Activated CD8-positive, alpha-beta T cell treated with anti-CD3 and anti-CD28 coated beads, Interleukin-2, amount 10 ng/mL, durations not matched to agents 7 days and 5 days (primary cell): ENCODE measurements around the gene LHFPL6. TPM values are rescaled to one million over a fixed set of nuclear protein-coding genes. Genes with fewer than 3 reads are reported as not detected.

Source experiments
- ATAC-seq: fragments of 150-1000 bp; cut with Tn5 transposase; one replicate; pipeline ENCODE4 v1.10.0; 2021; ENCODE audit warnings: moderate library complexity
- CTCF ChIA-PET: fragments of 350-600 bp; sonication (Branson Sonifier 250); formaldehyde crosslinking; loops from one replicate; lab custom pipeline; 2021; ENCODE audit warnings: antibody characterized with exemption; lab: Charles Lee
- POLR2A ChIA-PET: fragments of 350-600 bp; sonication (Branson Sonifier 250); formaldehyde crosslinking; loops from one replicate; lab custom pipeline; 2021; ENCODE audit warnings: antibody characterized with exemption; lab: Charles Lee
- DNase-seq: peaks from one replicate; pipeline ENCODE4 v3.0.0-alpha.2; 2020
- H3K27ac Mint-ChIP-seq: one replicate; pipeline ENCODE4 v1.8.0; 2021; ENCODE audit warnings: mild to moderate bottlenecking, mixed read lengths
- H3K27me3 Mint-ChIP-seq: one replicate; pipeline ENCODE4 v1.8.0; 2021; ENCODE audit warnings: low read depth, mixed read lengths
- H3K36me3 Mint-ChIP-seq: one replicate; pipeline ENCODE4 v1.8.0; 2021; ENCODE audit warnings: low read depth, mixed read lengths
- H3K4me1 Mint-ChIP-seq: one replicate; pipeline ENCODE4 v1.8.0; 2021; ENCODE audit warnings: low read depth, mixed read lengths
- H3K4me3 Mint-ChIP-seq: one replicate; pipeline ENCODE4 v1.8.0; 2021; ENCODE audit warnings: mild to moderate bottlenecking, mixed read lengths
- H3K9me3 Mint-ChIP-seq: one replicate; pipeline ENCODE4 v1.8.0; 2022; ENCODE audit warnings: mixed read lengths; ENCODE audit not compliant: insufficient read depth
- total RNA-seq, 2 experiments: library from RNA; stranded (reverse); gene quantifications; one replicate each; pipeline ENCODE4 v1.2.3, GENCODE V29; 2021

The LHFPL6 gene
- total RNA-seq, 2 experiments from 2014 or later, result 0.13 TPM; not detected in 1

- ChIA-PET CTCF (interaction anchor here (1.1 kb wide), 1 partner anchor 13 kb away, joined by 3 read pairs; no protein-coding TSS in a partner anchor), POLR2A (no interaction called here)
- Mint-ChIP-seq H3K27me3 (peaks cover 2% of the 10 kb centered on the region), H3K36me3 (no peaks in the 10 kb centered on the region), H3K4me1 (no peaks in the 10 kb centered on the region), H3K27ac (no peak overlapping the region), H3K9me3 (no peaks in the 10 kb centered on the region), H3K4me3 (no peak overlapping the region)
- no peak for DNase-seq
- no peak for ATAC-seq
These were observed 217.8 kb downstream of the LHFPL6 start for GRCh38 chr13:39385154-39385553.

- Mint-ChIP-seq H3K4me3 (no peak overlapping the region), H3K4me1 (no peaks in the 10 kb centered on the region), H3K9me3 (no peaks in the 10 kb centered on the region), H3K36me3 (no peaks in the 10 kb centered on the region), H3K27me3 (peaks cover 3% of the 10 kb centered on the region), H3K27ac (no peak overlapping the region)
- CTCF ChIA-PET, result no interaction called here
- ATAC-seq (no peak), DNase-seq (no peak)
- POLR2A ChIA-PET, result no interaction called here
These were observed 221.5 kb downstream of the LHFPL6 start for GRCh38 chr13:39381456-39381855.

DNA sequence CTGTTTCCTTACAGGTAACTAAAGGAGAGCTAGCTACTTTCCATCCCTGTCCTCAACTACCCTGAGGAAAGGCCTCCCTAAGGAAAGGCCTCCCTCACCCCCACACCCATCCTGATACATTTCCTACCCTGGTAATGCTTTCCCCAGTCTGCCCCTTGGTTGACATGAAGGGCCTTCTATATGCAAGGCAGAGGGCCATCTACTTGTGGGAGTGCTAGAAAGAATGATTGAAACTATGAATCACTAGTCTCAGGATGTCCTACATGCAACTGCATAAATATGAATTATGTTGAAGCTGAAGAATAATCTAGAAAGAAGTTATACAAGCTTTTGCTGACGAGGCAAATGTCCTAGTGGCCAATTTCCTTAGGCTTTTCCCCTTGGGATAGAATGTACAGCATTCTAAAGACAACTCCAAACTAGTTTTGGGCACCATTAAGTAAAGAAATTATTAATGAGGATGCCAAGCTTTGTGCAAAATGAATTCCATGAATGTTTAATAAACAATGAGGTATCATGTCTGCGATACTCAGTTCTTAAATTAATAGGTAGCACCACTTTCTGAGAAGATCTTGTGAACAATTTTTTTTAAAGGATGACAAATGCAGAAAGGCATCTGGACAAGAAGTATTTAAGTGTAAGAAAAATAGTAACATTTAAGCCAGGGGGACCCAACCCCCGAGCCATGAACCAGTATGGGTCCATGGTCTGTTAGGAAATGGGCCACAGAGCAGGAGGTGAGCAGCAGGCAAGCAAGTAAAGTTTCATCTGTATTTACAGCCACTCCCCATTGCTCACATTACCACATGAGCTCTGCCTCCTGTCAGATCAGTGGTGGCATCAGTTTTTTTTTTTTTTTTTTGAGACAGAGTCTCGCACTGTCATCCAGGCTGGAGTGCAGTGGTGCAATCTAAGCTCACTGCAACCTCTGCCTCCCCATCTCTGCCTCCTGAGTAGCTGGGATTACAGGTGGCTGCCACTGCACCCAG, 223.0 kb downstream of the LHFPL6 start:
- no peaks in the 10 kb centered on the region for H3K36me3 Mint-ChIP-seq
- no peaks in the 10 kb centered on the region for H3K9me3 Mint-ChIP-seq
- DNase-seq (no peak), ATAC-seq (no peak)
- H3K4me3 Mint-ChIP-seq, result no peak overlapping the region
- ChIA-PET CTCF (no interaction called here), POLR2A (no interaction called here)
- peaks cover 3% of the 10 kb centered on the region for H3K27me3 Mint-ChIP-seq
- H3K27ac Mint-ChIP-seq, result no peak overlapping the region
- H3K4me1 Mint-ChIP-seq, result no peaks in the 10 kb centered on the region

DNA sequence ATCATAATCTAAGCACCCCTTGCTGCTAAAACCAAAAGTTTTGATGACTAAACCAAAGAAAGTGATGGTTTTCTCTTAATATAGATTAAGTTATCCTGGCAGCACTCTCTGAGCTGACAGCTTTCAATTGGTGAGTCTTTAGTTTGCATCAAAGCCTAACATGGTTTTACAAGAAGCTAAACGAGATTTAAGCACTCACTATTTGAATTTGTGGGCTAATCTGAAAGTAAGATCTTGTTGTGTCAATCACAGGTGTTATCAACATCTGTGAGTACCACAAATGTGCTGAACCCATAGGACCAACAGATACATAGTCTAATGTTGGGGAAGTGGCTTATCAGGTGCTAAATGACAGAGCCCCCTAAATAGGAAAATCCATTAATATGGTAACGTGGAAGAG, 223.9 kb downstream of the LHFPL6 start:
- ChIA-PET POLR2A (no interaction called here), CTCF (no interaction called here)
- Mint-ChIP-seq H3K27ac (no peak overlapping the region), H3K4me1 (no peaks in the 10 kb centered on the region), H3K4me3 (no peak overlapping the region), H3K36me3 (no peaks in the 10 kb centered on the region), H3K27me3 (peaks cover 3% of the 10 kb centered on the region), H3K9me3 (no peaks in the 10 kb centered on the region)
- ATAC-seq, result no peak
- DNase-seq, result no peak

- H3K4me3 Mint-ChIP-seq, result no peak overlapping the region
- no peak overlapping the region for H3K27ac Mint-ChIP-seq
- H3K36me3 Mint-ChIP-seq, result no peaks in the 10 kb centered on the region
- no peak for DNase-seq
- H3K9me3 Mint-ChIP-seq, result no peaks in the 10 kb centered on the region
- H3K4me1 Mint-ChIP-seq, result no peaks in the 10 kb centered on the region
- ChIA-PET CTCF (no interaction called here), POLR2A (no interaction called here)
- peaks cover 3% of the 10 kb centered on the region for H3K27me3 Mint-ChIP-seq
- no peak for ATAC-seq
These were observed 224.7 kb downstream of the LHFPL6 start for GRCh38 chr13:39378306-39378705.

- no peak overlapping the region for H3K4me3 Mint-ChIP-seq
- H3K9me3 Mint-ChIP-seq, result no peaks in the 10 kb centered on the region
- no peak overlapping the region for H3K27ac Mint-ChIP-seq
- ChIA-PET CTCF (no interaction called here), POLR2A (no interaction called here)
- no peaks in the 10 kb centered on the region for H3K4me1 Mint-ChIP-seq
- DNase-seq (no peak), ATAC-seq (no peak)
- no peaks in the 10 kb centered on the region for H3K36me3 Mint-ChIP-seq
- H3K27me3 Mint-ChIP-seq, result peaks cover 3% of the 10 kb centered on the region
These were observed 225.3 kb downstream of the LHFPL6 start for GRCh38 chr13:39377699-39378098.

- ChIA-PET POLR2A (no interaction called here), CTCF (no interaction called here)
- Mint-ChIP-seq H3K27ac (no peak overlapping the region), H3K4me1 (no peaks in the 10 kb centered on the region), H3K36me3 (no peaks in the 10 kb centered on the region), H3K27me3 (peaks cover 3% of the 10 kb centered on the region), H3K9me3 (no peaks in the 10 kb centered on the region), H3K4me3 (no peak overlapping the region)
- no peak for ATAC-seq
- no peak for DNase-seq
These were observed 226.9 kb downstream of the LHFPL6 start for GRCh38 chr13:39376076-39376475.

DNA sequence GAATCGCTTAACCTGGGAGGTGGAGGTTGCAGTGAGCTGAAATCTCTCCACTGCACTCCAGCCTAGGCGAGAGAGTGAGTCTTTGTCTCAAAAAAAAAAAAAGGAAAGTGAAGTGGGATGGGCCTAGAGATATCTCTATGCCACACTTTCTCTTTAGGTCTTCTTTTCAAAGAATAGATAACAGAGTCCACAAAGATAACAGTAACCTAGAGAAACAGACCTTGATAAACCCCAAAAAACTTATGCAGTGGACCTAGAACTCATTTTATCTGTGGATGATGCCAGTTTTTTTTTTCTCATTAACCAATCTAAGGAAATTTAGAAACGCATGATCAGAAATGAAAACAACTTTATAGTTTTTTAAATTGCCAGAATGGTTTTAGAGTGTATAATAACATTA, 227.4 kb downstream of the LHFPL6 start:
- H3K4me3 Mint-ChIP-seq, result no peak overlapping the region
- H3K4me1 Mint-ChIP-seq, result no peaks in the 10 kb centered on the region
- H3K27me3 Mint-ChIP-seq, result peaks cover 3% of the 10 kb centered on the region
- no peak for DNase-seq
- no peak for ATAC-seq
- ChIA-PET CTCF (no interaction called here), POLR2A (no interaction called here)
- H3K9me3 Mint-ChIP-seq, result no peaks in the 10 kb centered on the region
- no peaks in the 10 kb centered on the region for H3K36me3 Mint-ChIP-seq
- H3K27ac Mint-ChIP-seq, result no peak overlapping the region

- Mint-ChIP-seq H3K27me3 (peaks cover 3% of the 10 kb centered on the region), H3K36me3 (no peaks in the 10 kb centered on the region), H3K27ac (no peak overlapping the region), H3K4me1 (no peaks in the 10 kb centered on the region), H3K4me3 (no peak overlapping the region), H3K9me3 (no peaks in the 10 kb centered on the region)
- ChIA-PET CTCF (no interaction called here), POLR2A (no interaction called here)
- ATAC-seq (no peak), DNase-seq (no peak)
These were observed 228.2 kb downstream of the LHFPL6 start for GRCh38 chr13:39374741-39375189.

DNA sequence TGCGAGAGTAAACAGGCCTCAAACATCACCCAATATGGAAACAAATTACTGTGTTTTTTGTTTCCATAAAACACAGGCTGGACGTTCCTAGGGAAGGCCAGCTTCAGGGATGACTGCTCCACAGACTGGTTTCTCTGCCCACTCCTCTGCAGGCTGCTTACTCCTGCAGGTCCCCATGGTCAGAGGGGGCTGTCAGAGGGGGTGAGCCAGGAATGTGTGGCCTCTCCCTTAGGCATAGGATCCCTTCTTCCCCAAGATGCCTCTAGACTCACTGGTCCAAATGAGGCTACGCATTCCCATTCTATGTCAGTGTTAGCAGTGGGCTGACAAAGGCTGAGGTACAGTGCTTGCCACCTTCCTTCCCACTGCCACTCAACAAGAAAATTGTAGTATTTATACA, 229.8 kb downstream of the LHFPL6 start:
- Mint-ChIP-seq H3K4me1 (no peaks in the 10 kb centered on the region), H3K4me3 (no peak overlapping the region), H3K27ac (no peak overlapping the region), H3K27me3 (peaks cover 3% of the 10 kb centered on the region), H3K9me3 (no peaks in the 10 kb centered on the region), H3K36me3 (no peaks in the 10 kb centered on the region)
- POLR2A ChIA-PET, result no interaction called here
- CTCF ChIA-PET, result no interaction called here
- ATAC-seq (no peak), DNase-seq (no peak)

GRCh38 chr13:39371706-39372105, 231.3 kb downstream of the LHFPL6 start:
- POLR2A ChIA-PET, result no interaction called here
- Mint-ChIP-seq H3K27me3 (peaks cover under 1% of the 10 kb centered on the region), H3K27ac (no peak overlapping the region), H3K36me3 (no peaks in the 10 kb centered on the region), H3K4me3 (no peak overlapping the region), H3K4me1 (no peaks in the 10 kb centered on the region), H3K9me3 (no peaks in the 10 kb centered on the region)
- DNase-seq (no peak), ATAC-seq (no peak)
- CTCF ChIA-PET, result no interaction called here

GRCh38 chr13:39370554-39370953, 232.4 kb downstream of the LHFPL6 start:
- no peak for DNase-seq
- ChIA-PET POLR2A (no interaction called here), CTCF (no interaction called here)
- H3K4me1 Mint-ChIP-seq, result no peaks in the 10 kb centered on the region
- H3K9me3 Mint-ChIP-seq, result no peaks in the 10 kb centered on the region
- H3K27ac Mint-ChIP-seq, result no peak overlapping the region
- ATAC-seq, result no peak
- H3K4me3 Mint-ChIP-seq, result no peak overlapping the region
- no peaks in the 10 kb centered on the region for H3K27me3 Mint-ChIP-seq
- H3K36me3 Mint-ChIP-seq, result no peaks in the 10 kb centered on the region
